IMR-90 (cell line): ENCODE results near the gene ACSM3.

ENCODE experiments used
- BHLHE40 ChIP-seq: fragments of 150-350 bp; IDR thresholded peaks from 2 replicates; pipeline ENCODE4 v1.6.1; 2016; ENCODE audit warnings: mild to moderate bottlenecking, low read depth, low read length
- FOS ChIP-seq: fragments of 150-350 bp; IDR thresholded peaks from 2 replicates; pipeline ENCODE4 v1.6.1; 2016; ENCODE audit warnings: low read depth, low read length
- NFE2L2 ChIP-seq: fragments of 150-350 bp; IDR thresholded peaks from 2 replicates; pipeline ENCODE4 v1.6.1; 2016; ENCODE audit warnings: low read depth, mild to moderate bottlenecking, low read length
- POLR2A ChIP-seq: IDR thresholded peaks from 2 replicates; pipeline ENCODE4 v1.6.1; 2012; ENCODE audit warnings: mild to moderate bottlenecking, low read depth, low read length
- TF ChIP-seq, protein P1 (sequence below): fragments of 150-350 bp; IDR thresholded peaks from 2 replicates; pipeline ENCODE4 v1.6.1; 2016; ENCODE audit warnings: low read depth, mild to moderate bottlenecking, low read length, moderate library complexity, borderline replicate concordance
- TF ChIP-seq, protein P2 (sequence below): conservative IDR thresholded peaks from 2 replicates; pipeline ENCODE4 v1.5.1; 2012; ENCODE audit warnings: mild to moderate bottlenecking, low read depth, low read length, improper control_type of control experiment
- TF ChIP-seq, protein P3 (sequence below): fragments of 150-350 bp; IDR thresholded peaks from 2 replicates; pipeline ENCODE4 v1.6.1; 2017; ENCODE audit warnings: mild to moderate bottlenecking, antibody characterized with exemption, low read length, low read depth

DNA sequence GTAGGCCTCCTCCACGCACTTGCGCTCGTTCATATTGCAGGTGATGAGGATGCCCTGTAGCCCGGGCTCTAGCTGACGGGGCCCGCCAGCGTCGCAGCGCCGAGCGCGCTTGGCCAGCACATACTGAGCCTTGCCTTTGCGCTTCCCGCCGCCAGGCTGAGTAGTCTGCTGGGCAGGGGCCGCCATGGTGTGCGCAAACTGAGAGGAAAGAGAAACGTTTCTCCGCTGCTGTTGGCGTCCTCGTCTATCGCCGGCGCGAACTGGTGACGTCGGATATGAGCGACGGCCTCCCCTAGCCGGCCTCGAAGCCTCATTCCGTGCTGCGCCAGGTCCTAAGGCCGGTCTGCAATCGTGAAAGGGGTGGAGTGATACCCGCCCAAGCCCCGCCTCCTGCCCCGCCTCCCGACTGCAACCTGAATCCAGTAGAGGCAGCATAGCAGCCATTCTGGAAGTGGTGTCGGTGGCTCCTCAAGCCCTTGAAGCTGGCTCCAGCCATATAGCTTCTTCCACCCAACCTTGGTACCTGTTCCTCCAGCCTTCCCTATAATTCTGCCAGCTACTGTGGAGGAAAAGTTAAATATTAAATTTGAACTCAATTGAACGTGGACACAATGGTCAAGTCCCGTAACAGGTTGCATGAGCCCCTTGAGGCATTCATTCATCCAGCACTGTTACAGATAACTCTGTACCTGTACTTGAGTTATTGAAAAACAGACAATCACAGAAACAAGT, 22.1 kb upstream of the ACSM3 start, which contains the start of gene THUMPD1:
- TF ChIP-seq, protein P1, sequence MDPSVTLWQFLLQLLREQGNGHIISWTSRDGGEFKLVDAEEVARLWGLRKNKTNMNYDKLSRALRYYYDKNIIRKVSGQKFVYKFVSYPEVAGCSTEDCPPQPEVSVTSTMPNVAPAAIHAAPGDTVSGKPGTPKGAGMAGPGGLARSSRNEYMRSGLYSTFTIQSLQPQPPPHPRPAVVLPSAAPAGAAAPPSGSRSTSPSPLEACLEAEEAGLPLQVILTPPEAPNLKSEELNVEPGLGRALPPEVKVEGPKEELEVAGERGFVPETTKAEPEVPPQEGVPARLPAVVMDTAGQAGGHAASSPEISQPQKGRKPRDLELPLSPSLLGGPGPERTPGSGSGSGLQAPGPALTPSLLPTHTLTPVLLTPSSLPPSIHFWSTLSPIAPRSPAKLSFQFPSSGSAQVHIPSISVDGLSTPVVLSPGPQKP: no peak
- TF ChIP-seq, protein P2, sequence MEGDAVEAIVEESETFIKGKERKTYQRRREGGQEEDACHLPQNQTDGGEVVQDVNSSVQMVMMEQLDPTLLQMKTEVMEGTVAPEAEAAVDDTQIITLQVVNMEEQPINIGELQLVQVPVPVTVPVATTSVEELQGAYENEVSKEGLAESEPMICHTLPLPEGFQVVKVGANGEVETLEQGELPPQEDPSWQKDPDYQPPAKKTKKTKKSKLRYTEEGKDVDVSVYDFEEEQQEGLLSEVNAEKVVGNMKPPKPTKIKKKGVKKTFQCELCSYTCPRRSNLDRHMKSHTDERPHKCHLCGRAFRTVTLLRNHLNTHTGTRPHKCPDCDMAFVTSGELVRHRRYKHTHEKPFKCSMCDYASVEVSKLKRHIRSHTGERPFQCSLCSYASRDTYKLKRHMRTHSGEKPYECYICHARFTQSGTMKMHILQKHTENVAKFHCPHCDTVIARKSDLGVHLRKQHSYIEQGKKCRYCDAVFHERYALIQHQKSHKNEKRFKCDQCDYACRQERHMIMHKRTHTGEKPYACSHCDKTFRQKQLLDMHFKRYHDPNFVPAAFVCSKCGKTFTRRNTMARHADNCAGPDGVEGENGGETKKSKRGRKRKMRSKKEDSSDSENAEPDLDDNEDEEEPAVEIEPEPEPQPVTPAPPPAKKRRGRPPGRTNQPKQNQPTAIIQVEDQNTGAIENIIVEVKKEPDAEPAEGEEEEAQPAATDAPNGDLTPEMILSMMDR: 0 out of 2 replicates have a peak, but pooled peaks have one; percentile 13
- peak; percentile 68; the same call in 1 of the 2 replicates for TF ChIP-seq POLR2A
- TF ChIP-seq NFE2L2: no peak
- TF ChIP-seq FOS: 0 out of 2 replicates have a peak, but pooled peaks have one; percentile 11
- TF ChIP-seq BHLHE40: no peak
- TF ChIP-seq, protein P3, sequence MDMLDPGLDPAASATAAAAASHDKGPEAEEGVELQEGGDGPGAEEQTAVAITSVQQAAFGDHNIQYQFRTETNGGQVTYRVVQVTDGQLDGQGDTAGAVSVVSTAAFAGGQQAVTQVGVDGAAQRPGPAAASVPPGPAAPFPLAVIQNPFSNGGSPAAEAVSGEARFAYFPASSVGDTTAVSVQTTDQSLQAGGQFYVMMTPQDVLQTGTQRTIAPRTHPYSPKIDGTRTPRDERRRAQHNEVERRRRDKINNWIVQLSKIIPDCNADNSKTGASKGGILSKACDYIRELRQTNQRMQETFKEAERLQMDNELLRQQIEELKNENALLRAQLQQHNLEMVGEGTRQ: no peak
